HG03521 (cell line): ENCODE results near the gene HSD17B1.
"Not testable (repeated sequence)": the region's sequence is repeated elsewhere in the genome, so short reads cannot be mapped to it uniquely, and the experiment has no call there.

Experiments used
- ATAC-seq: cut with Tn5 transposase; IDR thresholded peaks from one replicate; pipeline ENCODE4 v1.9.1; 2021; ENCODE audit warnings: mild to moderate bottlenecking, moderate library complexity; ENCODE audit not compliant: unreplicated experiment

The HSD17B1 gene

DNA sequence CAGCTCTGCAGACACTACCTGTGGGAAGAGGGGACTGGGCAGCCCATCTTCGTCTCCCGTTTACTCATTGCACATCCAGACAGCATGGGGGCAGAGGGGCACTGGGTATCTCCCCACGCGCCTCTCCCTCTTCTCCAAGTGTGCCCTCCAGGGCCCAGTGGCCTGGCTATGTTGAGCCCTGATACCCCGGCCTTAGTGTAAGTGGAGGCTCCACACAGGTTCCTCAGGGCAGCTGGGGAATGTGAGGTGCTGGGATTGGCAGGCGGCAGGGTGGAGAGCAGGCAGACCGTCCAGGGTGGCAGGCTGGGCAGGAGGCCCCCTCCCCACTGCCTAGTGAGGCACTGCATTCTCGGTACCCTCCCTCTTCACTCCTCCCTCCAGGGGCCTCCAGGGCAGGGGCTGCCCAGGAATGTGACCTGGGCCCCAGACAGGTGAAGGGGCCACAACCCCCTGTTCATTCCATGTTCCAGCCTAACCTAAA lies 29.9 kb upstream of the HSD17B1 start:
- ATAC-seq: no peak

DNA sequence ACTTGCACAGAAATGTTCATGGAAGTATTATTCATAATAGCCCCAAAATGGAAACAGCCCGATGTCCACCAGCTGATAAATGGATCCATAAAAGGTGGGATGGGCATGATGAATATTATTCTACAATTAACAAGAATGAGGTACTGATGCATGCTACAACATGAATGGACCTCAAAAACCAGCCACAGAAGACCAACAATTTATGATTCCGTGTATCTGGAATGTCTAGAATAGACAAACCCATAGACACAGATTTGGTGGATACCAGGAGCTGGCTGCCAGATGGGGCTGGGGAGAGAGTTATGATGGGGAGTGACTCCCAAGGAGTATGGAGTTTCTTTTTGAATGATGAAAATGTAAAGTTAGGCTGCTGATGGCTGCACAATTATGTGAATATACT lies 27.5 kb upstream of the HSD17B1 start:
- no peak for ATAC-seq

DNA sequence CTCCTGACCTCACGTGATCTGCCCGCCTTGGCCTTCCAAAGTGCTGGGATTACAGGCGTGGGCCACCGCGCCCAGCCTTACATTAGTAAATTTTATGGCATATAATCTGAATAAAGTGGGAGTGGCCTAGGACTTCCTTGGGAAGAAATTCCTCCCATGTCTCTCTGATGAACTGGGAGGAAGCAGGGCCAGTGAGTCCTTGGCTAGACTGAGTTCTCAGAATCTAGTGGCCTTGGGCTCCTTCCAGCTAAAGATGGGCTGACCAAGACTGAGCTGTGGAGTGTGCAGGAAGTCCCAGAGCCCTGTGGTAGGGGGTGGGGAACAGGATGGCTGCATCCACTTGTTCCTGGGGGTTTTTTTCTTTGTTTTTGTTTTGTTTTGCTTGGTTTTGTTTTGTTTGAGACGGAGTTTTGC lies 26.7 kb upstream of the HSD17B1 start:
- ATAC-seq: no peak

DNA sequence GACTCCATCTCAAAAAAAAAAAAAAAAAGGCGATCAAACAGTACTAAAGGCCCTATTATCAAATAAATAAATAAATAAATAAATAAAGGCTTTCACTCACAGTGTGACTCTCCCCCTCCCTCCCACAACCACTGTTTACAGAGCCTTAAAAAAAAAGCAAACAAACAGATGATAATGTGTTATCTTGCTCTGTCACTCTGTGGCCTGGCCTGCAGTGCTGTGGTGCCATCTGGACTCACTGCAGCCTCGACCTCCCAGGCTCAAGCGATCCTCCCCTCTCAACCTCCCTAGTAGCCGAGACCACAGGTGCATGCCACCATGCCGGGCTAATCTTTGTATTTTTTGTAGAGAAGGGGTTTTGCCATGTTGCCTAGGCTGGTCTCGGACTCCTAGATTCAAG lies 24.8 kb upstream of the HSD17B1 start:
- ATAC-seq: no peak

GRCh38 chr17:42529061-42529460 lies 23.7 kb upstream of the HSD17B1 start:
- no peak for ATAC-seq

DNA sequence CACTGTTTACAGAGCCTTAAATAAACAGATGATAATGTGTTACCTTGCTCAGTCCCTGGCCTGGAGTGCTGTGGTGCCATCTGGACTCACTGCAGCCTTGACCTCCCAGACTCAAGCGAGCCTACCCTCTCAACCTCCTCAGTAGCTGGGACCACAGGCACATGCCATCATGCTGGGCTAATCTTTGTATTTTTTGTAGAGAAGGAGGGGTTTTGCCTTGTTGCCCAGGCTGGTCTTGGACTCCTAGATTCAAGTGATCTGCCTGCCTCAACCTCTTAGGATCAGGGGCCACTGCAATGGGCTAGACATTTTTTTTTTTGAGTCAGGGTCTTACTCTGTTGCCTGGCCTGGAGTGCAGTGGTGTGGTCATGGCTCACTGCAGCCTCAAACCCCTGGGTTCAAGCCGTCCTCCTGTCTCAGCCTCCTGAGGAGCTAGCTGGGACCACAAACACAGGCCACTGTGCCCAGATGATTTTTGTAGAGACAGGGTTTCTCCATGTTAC lies 21.7 kb upstream of the HSD17B1 start:
- ATAC-seq: no peak

GRCh38 chr17:42531455-42532354 lies 21.0 kb upstream of the HSD17B1 start:
- no peak for ATAC-seq

DNA sequence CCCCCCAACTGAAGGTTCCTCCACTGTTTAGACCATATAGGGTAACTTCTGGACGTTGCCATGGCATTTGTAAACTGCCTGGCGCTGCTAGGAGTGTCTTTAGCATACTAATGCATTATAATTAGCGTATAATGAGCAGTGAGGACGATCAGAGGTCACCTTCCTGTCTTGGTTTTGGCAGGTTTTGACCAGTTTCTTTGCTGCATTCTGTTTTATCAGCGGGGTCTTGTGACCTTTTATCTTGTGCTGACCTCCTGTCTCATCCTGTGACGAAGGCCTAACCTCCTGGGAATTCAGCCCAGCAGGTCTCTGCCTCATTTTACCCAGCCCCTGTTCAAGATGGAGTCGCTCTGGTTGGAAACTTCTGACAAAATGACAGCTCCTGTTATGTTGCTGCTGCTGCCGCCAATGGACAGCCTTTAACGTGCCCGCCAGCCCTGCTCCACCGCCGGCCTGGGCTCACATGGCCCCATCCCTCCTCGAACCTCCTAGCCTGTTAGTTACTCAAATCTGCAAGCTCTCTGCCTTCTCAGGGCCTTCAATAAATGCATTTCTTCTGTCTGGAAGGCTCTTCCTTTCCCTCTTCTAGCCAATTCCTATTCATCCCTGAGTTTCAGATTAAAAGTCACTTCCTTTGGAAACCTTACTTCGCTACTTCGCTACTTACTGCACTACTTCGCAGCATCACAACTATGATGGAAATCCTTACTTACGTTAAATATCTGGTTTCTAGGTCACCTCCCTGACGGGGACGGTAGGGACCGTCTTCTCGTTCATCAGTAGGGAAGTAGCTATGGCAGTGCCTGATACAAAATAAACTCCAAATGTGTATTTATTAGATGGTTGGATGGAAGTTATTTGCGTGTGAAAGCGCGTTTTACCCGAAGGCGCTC lies 17.3 kb upstream of the HSD17B1 start:
- no peak for ATAC-seq

DNA sequence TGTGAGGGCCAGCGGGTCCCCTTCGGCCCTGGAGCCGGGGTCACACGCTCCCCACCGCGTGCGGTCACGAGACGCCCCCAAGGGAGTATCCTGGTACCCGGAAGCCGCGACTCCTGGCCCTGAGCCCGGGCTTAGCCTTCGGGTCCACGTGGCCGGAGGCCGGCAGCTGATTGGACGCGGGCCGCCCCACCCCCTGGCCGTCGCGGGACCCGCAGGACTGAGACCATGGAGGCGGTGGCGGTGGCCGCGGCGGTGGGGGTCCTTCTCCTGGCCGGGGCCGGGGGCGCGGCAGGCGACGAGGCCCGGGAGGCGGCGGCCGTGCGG lies 16.7 kb upstream of the HSD17B1 start, which contains the start of gene NAGLU:
NAGLU (plus strand) TSS at position 194 of the 324 bp plus-strand sequence; CDS start at position 226, 32 bp downstream.
- peak; percentile 79 for ATAC-seq

DNA sequence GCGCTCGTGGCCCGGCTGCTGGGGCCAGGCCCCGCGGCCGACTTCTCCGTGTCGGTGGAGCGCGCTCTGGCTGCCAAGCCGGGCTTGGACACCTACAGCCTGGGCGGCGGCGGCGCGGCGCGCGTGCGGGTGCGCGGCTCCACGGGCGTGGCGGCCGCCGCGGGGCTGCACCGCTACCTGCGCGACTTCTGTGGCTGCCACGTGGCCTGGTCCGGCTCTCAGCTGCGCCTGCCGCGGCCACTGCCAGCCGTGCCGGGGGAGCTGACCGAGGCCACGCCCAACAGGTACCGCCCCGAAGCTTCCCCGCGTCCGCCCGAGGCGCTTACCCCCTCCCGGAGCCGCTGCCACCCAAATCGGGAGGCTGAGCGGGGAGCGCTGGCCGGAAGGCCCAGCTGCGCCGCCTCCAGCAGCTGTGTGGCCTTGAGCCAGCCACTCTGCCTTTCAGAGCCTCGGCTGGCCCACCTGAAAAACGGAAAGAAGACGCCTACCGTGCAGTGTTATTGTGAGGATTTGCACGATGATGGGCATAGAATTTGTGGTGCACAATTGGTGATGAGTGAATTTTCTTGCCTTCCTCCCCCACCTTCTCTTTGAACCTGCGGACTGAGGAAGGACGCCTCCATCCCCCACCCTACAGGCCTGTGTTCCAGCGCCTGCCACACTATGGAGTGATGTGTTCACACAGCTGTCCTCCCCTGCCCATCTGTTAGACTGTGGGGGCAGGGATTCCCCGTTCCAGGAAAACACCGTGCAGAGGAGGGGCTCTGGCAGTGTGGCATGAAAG lies 16.2 kb upstream of the HSD17B1 start:
- peak; percentile 51 for ATAC-seq

- ATAC-seq: no peak
Measured at GRCh38 chr17:42537156-42537805, 15.4 kb upstream of the HSD17B1 start.

DNA sequence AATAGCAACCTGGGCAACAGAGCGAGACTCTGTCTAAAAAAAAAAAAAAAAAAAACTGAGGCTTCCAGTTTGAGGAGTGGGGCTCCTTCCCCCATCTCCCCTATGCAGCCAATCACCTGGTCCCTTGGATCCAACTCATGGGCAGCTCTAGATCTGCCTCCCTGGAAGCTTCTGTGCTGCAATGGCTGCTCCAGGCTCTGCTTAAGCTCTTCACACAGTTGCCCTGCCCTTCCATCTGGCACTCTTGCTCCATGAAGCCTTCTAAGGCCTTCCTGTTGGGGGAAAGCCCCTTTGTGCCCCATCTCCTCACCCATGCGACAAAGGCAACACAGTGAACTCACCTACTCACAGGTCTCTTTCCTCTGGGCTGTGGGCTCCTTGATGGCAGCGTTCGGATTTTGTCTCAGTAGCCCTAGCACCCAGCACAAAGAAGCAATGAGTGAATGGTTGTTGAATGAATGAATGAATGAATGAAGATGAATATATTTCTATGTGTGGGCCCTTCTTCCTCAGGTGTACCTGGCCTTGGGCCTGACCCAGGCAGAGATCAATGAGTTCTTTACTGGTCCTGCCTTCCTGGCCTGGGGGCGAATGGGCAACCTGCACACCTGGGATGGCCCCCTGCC lies 14.8 kb upstream of the HSD17B1 start:
- no peak for ATAC-seq

DNA sequence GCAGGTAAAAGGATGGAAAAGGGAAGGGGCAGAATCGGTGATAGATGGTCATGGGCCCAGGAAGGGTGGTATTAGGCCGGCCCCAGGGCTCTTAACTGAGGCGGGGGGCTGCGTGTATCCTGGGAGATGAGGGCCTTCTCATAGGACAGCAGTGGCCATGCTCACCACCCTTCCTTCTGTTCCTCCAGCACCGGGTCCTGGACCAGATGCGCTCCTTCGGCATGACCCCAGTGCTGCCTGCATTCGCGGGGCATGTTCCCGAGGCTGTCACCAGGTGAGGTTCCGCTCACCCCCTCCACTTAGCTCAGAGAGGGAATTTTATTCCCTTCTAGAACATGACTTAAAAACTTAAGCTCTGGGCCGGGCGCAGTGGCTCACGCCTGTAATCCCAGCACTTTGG lies 14.2 kb upstream of the HSD17B1 start:
- no peak for ATAC-seq

- not testable (repeated sequence) for ATAC-seq
Measured at GRCh38 chr17:42540558-42540957, 12.2 kb upstream of the HSD17B1 start.

GRCh38 chr17:42541041-42541833 lies 11.5 kb upstream of the HSD17B1 start:
- ATAC-seq: no peak

- no peak for ATAC-seq
Measured at GRCh38 chr17:42543190-42544079, 9.3 kb upstream of the HSD17B1 start.

- no peak for ATAC-seq
Measured at GRCh38 chr17:42544874-42545283, 7.8 kb upstream of the HSD17B1 start.
